H1 (cell line): Measurements from ENCODE around the gene SCN2B. TPM values are rescaled to one million over a fixed set of nuclear protein-coding genes. Genes with fewer than 3 reads are reported as not detected.

Experiments
- CTCF ChIA-PET: fragments of 300-600 bp; sonication (Branson Sonifier 250); formaldehyde crosslinking; loops from one replicate; lab custom pipeline; 2021; ENCODE audit not compliant: partially characterized antibody; lab: Charles Lee
- POLR2A ChIA-PET: fragments of 300-600 bp; sonication (Branson Sonifier 250); formaldehyde crosslinking; loops from one replicate; lab custom pipeline; 2021; ENCODE audit warnings: inconsistent platforms; ENCODE audit not compliant: partially characterized antibody; lab: Charles Lee
- DNase-seq, 2 experiments: peaks; one replicate each; pipeline versions ENCODE4 v3.0.0 to v3.0.0-alpha.2; 2010 to 2022; ENCODE audit warnings: low spot score in 2 of 2, low read depth in 1 of 2, mixed read lengths in 1 of 2
- FAIRE-seq: peaks from 2 replicates; lab custom pipeline; 2011; peaks lifted over from hg19 to GRCh38; lab: Jason Lieb, UNC
- H2AFZ ChIP-seq: 2 replicates; pipeline ENCODE4 v1.8.1; 2012; ENCODE audit warnings: low read length, inconsistent platforms
- H2AK5ac ChIP-seq: 2 replicates; pipeline ENCODE4 v1.6.1; 2013; ENCODE audit warnings: low read depth, low read length
- H2BK120ac ChIP-seq: replicated peaks from 2 replicates; pipeline ENCODE3; 2013; ENCODE audit warnings: low read depth, low read length, inconsistent platforms
- H2BK12ac ChIP-seq: 2 replicates; pipeline ENCODE4 v1.6.1; 2013; ENCODE audit warnings: low read depth, low read length
- H2BK15ac ChIP-seq: 2 replicates; pipeline ENCODE4 v1.6.1; 2013; ENCODE audit warnings: low read length
- H2BK20ac ChIP-seq: 2 replicates; pipeline ENCODE4 v1.6.1; 2013; ENCODE audit warnings: low read length
- H2BK5ac ChIP-seq: 2 replicates; pipeline ENCODE4 v1.6.1; 2013; ENCODE audit warnings: low read depth, low read length
- H3K14ac ChIP-seq: 2 replicates; pipeline ENCODE4 v1.6.1; 2013; ENCODE audit warnings: inconsistent platforms; ENCODE audit not compliant: insufficient read length
- H3K18ac ChIP-seq: 2 replicates; pipeline ENCODE4 v1.6.1; 2013; ENCODE audit warnings: low read length; ENCODE audit errors: extremely low read depth
- H3K23ac ChIP-seq: 2 replicates; pipeline ENCODE4 v1.6.1; 2013; ENCODE audit warnings: inconsistent platforms; ENCODE audit not compliant: insufficient read length
- H3K23me2 ChIP-seq: 2 replicates; pipeline ENCODE4 v1.6.1; 2013; ENCODE audit warnings: low read depth, low read length
- H3K27ac ChIP-seq: 2 replicates; pipeline ENCODE4 v1.6.1; 2011; ENCODE audit warnings: low read depth, low read length, inconsistent platforms
- H3K27me3 ChIP-seq, 4 experiments: replicated peaks in 1 of 4; 1 replicate in 1 of 4; 2 replicates in 3 of 4; pipeline versions ENCODE4 v1.6.1 to v1.8.1; 2011 to 2013; ENCODE audit warnings: low read length in 3 of 4, mild to moderate bottlenecking in 3 of 4, inconsistent platforms in 2 of 4, mixed read lengths in 2 of 4, moderate library complexity in 1 of 4; ENCODE audit not compliant: control insufficient read depth in 3 of 4, insufficient read depth in 3 of 4; ENCODE audit errors: extremely low read depth in 1 of 4
- H3K36me3 ChIP-seq, 4 experiments: 2 replicates each; pipeline versions ENCODE4 v1.6.1 to v1.8.1; 2011 to 2013; ENCODE audit warnings: mild to moderate bottlenecking in 4 of 4, low read length in 3 of 4, moderate library complexity in 2 of 4, control low read depth in 1 of 4, inconsistent platforms in 1 of 4; ENCODE audit not compliant: insufficient read depth in 4 of 4, control insufficient read depth in 2 of 4
- H3K4ac ChIP-seq: replicated peaks from 2 replicates; pipeline ENCODE3; 2013; ENCODE audit warnings: low read length, low read depth, mixed read lengths, inconsistent platforms; ENCODE audit not compliant: insufficient read length
- H3K4me1 ChIP-seq, 4 experiments: replicated peaks in 1 of 4; 1 replicate in 1 of 4; 2 replicates in 3 of 4; pipeline versions ENCODE4 v1.6.1 to v1.8.1; 2011 to 2013; ENCODE audit warnings: low read length in 3 of 4, inconsistent platforms in 2 of 4, mixed read lengths in 1 of 4; ENCODE audit not compliant: insufficient read depth in 4 of 4, control insufficient read depth in 3 of 4
- H3K4me2 ChIP-seq, 2 experiments: 2 replicates each; pipeline versions ENCODE4 v1.6.1 to v1.8.1; 2011 to 2013; ENCODE audit warnings: low read depth in 2 of 2, low read length in 2 of 2, control low read depth in 1 of 2, inconsistent platforms in 1 of 2, mild to moderate bottlenecking in 1 of 2; ENCODE audit not compliant: insufficient read depth in 1 of 2
- H3K4me3 ChIP-seq, 4 experiments: fragments of 200-600, 300-600 bp in 1 of 4; sonication (generic), shearing (Covaris generic), sonication (Bioruptor Twin) in 1 of 4; 2 replicates each; pipeline versions ENCODE4 v1.5.1 to v1.8.1; 2011 to 2016; ENCODE audit warnings: low read length in 4 of 4, low read depth in 3 of 4, control low read depth in 2 of 4, inconsistent platforms in 2 of 4, mild to moderate bottlenecking in 2 of 4, mixed read lengths in 1 of 4, moderate library complexity in 1 of 4; ENCODE audit not compliant: insufficient read depth in 2 of 4; ENCODE audit errors: extremely low read depth in 1 of 4
- H3K56ac ChIP-seq: replicated peaks from 2 replicates; pipeline ENCODE3; 2013; ENCODE audit warnings: low read depth, mild to moderate bottlenecking, mixed read lengths, low read length, inconsistent platforms; ENCODE audit not compliant: insufficient read length
- H3K79me1 ChIP-seq: 2 replicates; pipeline ENCODE4 v1.6.1; 2013; ENCODE audit warnings: low read depth, low read length, control low read depth
- H3K79me2 ChIP-seq, 2 experiments: 2 replicates each; pipeline versions ENCODE4 v1.6.1 to v1.8.1; 2012 to 2013; ENCODE audit warnings: low read length in 2 of 2, mild to moderate bottlenecking in 2 of 2, inconsistent platforms in 1 of 2; ENCODE audit not compliant: insufficient read depth in 2 of 2, control insufficient read depth in 1 of 2
- H3K9ac ChIP-seq, 4 experiments: replicated peaks in 1 of 4; 1 replicate in 1 of 4; 2 replicates in 3 of 4; pipeline versions ENCODE4 v1.6.1 to v1.8.1; 2011 to 2013; ENCODE audit warnings: low read depth in 3 of 4, low read length in 3 of 4, control low read depth in 2 of 4, mild to moderate bottlenecking in 2 of 4, moderate library complexity in 2 of 4, inconsistent platforms in 1 of 4; ENCODE audit errors: extremely low read depth in 1 of 4
- H3K9me3 ChIP-seq, 2 experiments: 2 replicates each; pipeline versions ENCODE4 v1.6.1 to v1.8.1; 2012 to 2013; ENCODE audit warnings: mild to moderate bottlenecking in 2 of 2, moderate library complexity in 2 of 2, control low read depth in 1 of 2, inconsistent platforms in 1 of 2, low read depth in 1 of 2, low read length in 1 of 2, mixed read lengths in 1 of 2; ENCODE audit not compliant: insufficient read depth in 2 of 2
- H4K20me1 ChIP-seq, 2 experiments: replicated peaks in 1 of 2; 2 replicates each; pipeline versions ENCODE3 to v1.8.1; 2011 to 2013; ENCODE audit warnings: inconsistent platforms in 2 of 2, low read length in 2 of 2, mild to moderate bottlenecking in 1 of 2; ENCODE audit not compliant: insufficient read depth in 2 of 2, control insufficient read depth in 1 of 2
- H4K5ac ChIP-seq: 2 replicates; pipeline ENCODE4 v1.6.1; 2013; ENCODE audit warnings: low read length, low read depth, mixed read lengths, inconsistent platforms; ENCODE audit not compliant: insufficient read length
- H4K8ac ChIP-seq: 2 replicates; pipeline ENCODE4 v1.8.0; 2013; ENCODE audit warnings: mild to moderate bottlenecking, moderate library complexity, low read length, inconsistent platforms; ENCODE audit not compliant: insufficient read depth; ENCODE audit errors: extremely low read depth
- H4K91ac ChIP-seq: replicated peaks from 2 replicates; pipeline ENCODE3; 2013; ENCODE audit warnings: low read length, mixed read lengths, inconsistent platforms; ENCODE audit not compliant: insufficient read length
- ASH2L ChIP-seq: fragments of 200-600, 300-600 bp; sonication (generic); IDR thresholded peaks from one replicate; pipeline ENCODE4 v1.7.1; 2017; ENCODE audit warnings: low read length
- HDAC6 ChIP-seq: IDR thresholded peaks from one replicate; pipeline ENCODE4 v1.7.1; 2012; ENCODE audit warnings: low read depth, mild to moderate bottlenecking, inconsistent platforms, low read length, moderate library complexity
- SP1 ChIP-seq: IDR thresholded peaks from 2 replicates; pipeline ENCODE4 v1.6.1; 2011; ENCODE audit warnings: low read depth, low read length
- SP4 ChIP-seq: IDR thresholded peaks from 2 replicates; pipeline ENCODE4 v1.6.1; 2012; ENCODE audit warnings: low read length, inconsistent platforms
- WGBS, 2 experiments: shearing (Covaris generic) in 1 of 2; methylation state at CpG; one replicate each; pipeline versions ENCODE4 v1.1.6 to v1.1.7; 2013 to 2015; ENCODE audit warnings: low lambda C conversion rate in 2 of 2, mixed read lengths in 2 of 2, inconsistent platforms in 1 of 2, low coverage in 1 of 2, missing lambda C conversion rate in 1 of 2; ENCODE audit not compliant: insufficient replicate concordance in 2 of 2, insufficient coverage in 1 of 2, insufficient read length in 1 of 2; ENCODE audit errors: extremely low coverage in 1 of 2, missing lambda C conversion rate in 1 of 2; 5-methylcytosine and 5-hydroxymethylcytosine counted together
- polyA plus RNA-seq, 7 experiments: library from polyadenylated mRNA; depleted of rRNA in 3 of 7; stranded (reverse) in 5 of 7; unstranded in 2 of 7; fragments of >200 nt in 5 of 7; fragments of 200-250 nt in 2 of 7; gene quantifications; 1 replicate in 5 of 7; 2 replicates in 1 of 7; 4 replicates in 1 of 7; pipeline versions ENCODE4 v1.2.1 to v1.2.3, GENCODE V29; 2011 to 2013; ENCODE audit warnings: missing spikeins in 2 of 7, mixed read lengths in 2 of 7
- total RNA-seq: library from RNA; stranded (reverse); fragmentation: NEBNext Ultra II Directional; extraction: Animal tissue kit (Norgen Biotek cat#: 25700); gene quantifications from 2 replicates; pipeline ENCODE4 v1.2.1, GENCODE V29; 2021
- TF ChIP-seq, protein P1 (sequence below), 3 experiments: IDR thresholded peaks; 1 replicate in 2 of 3; 2 replicates in 1 of 3; pipeline versions ENCODE4 v1.5.1 to v1.6.1; 2011; ENCODE audit warnings: low read length in 3 of 3, mild to moderate bottlenecking in 3 of 3, inconsistent platforms in 2 of 3, low read depth in 1 of 3, moderate library complexity in 1 of 3; ENCODE audit not compliant: insufficient read depth in 1 of 3; ENCODE audit errors: control extremely low read depth in 1 of 3

SCN2B gene
- total and polyA plus RNA-seq, 2 of the 8 experiments (the other 6 are each of a cell fraction or from before 2014, with no cell fraction given), result 0.14 to 0.24 TPM

DNA sequence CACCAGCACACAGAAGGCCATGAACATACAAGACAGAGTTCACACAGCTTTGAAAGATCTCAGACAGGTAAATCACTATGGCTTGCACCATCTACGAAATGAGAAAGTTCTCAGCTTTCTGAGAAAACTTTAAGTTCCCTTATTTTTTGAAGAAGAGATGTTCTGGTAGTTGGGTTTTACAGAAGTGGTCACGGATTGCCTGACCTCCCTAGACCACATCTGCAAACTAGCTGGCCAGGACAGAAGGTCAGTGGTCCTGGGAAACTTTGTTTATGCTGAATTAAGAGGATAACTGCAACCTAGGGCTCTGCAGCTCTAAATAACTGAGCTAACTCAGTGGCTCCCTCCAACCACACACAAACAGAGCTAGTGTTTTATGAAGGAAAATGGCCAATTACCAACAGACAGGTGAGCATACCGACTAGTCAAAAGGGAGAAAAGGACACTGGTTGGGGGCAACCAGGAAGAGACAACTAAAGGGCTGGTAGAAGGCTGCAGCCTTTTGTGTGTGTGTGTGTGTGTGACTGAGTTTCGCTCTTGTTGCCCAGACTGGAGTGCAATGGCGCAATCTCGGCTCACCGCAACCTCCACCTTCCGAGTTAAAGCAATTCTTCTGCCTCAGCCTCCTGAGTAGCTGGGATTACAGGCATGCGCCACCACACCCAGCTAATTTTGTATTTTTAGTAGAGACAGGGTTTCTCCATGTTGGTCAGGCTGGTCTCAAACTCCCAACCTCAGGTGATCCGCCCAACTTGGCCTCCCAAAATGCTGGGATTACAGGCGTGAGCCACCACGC lies 8.5 kb upstream of the SCN2B start:
- TF ChIP-seq ASH2L (no peak), HDAC6 (no peak), SP4 (no peak), SP1 (no peak)
- TF ChIP-seq, protein P1, sequence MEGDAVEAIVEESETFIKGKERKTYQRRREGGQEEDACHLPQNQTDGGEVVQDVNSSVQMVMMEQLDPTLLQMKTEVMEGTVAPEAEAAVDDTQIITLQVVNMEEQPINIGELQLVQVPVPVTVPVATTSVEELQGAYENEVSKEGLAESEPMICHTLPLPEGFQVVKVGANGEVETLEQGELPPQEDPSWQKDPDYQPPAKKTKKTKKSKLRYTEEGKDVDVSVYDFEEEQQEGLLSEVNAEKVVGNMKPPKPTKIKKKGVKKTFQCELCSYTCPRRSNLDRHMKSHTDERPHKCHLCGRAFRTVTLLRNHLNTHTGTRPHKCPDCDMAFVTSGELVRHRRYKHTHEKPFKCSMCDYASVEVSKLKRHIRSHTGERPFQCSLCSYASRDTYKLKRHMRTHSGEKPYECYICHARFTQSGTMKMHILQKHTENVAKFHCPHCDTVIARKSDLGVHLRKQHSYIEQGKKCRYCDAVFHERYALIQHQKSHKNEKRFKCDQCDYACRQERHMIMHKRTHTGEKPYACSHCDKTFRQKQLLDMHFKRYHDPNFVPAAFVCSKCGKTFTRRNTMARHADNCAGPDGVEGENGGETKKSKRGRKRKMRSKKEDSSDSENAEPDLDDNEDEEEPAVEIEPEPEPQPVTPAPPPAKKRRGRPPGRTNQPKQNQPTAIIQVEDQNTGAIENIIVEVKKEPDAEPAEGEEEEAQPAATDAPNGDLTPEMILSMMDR (IDR thresholded peaks at IDR 0.05; ENCODE audit: control extremely low read depth in 1 of 3, insufficient read depth in 1 of 3, low read depth in 1 of 3, low read length in 3 of 3), result no peak
- H2BK12ac ChIP-seq, result no peak overlapping the region

More for the DNA sequence above, 8.5 kb upstream of the SCN2B start:
- Histone ChIP-seq H3K79me1 (no peaks in the 10 kb centered on the region), H3K56ac (no peak overlapping the region), H3K23me2 (peaks cover 3% of the 10 kb centered on the region; the same call in 1 of the 2 replicates), H3K79me2 (no peaks in the 10 kb centered on the region), H2AK5ac (no peak overlapping the region), H2BK120ac (no peak overlapping the region), H2AFZ (no peak overlapping the region), H3K9me3 (no peaks in the 10 kb centered on the region), H3K9ac (no peak overlapping the region), H3K27ac (no peak overlapping the region), H2BK5ac (no peak overlapping the region), H3K4me3 (no peak overlapping the region), H3K23ac (peak overlapping the region; percentile 40), H2BK20ac (no peak overlapping the region), H3K36me3 (no peaks in the 10 kb centered on the region), H3K4me2 (no peak overlapping the region), H3K18ac (no peak overlapping the region), H4K20me1 (no peaks in the 10 kb centered on the region), H4K91ac (no peak overlapping the region), H3K4me1 (peaks cover 6 to 8% (median 7%) of the 10 kb centered on the region in 4 experiments), H3K27me3 (no peaks in the 10 kb centered on the region), H4K8ac (no peak overlapping the region), H2BK15ac (no peak overlapping the region), H3K14ac (no peak overlapping the region), H3K4ac (no peak overlapping the region), H4K5ac (no peak overlapping the region)
- FAIRE-seq (no peak), DNase-seq (no peak)
- WGBS, 2 experiments, result 85% methylated on average over 12 of the region's 12 CpGs; no CpG with 5 or more reads in 1 of the 2 experiments
- ChIA-PET CTCF (interaction anchor here (0.6 to 2.4 kb wide), 8 partner anchors 10 to 111 kb away, joined by 3 to 11 read pairs (median 4); no protein-coding TSS in a partner anchor), POLR2A (interaction anchor here (1.2 kb wide), 1 partner anchor 10 kb away, joined by 3 read pairs; no protein-coding TSS in a partner anchor)
